GM12878 (cell line): ENCODE measurements around the gene PLPP2. TPM values are rescaled to one million over a fixed set of nuclear protein-coding genes. Genes with fewer than 3 reads are reported as not detected.

ENCODE experiments used
- ATAC-seq: fragments of 200-7000 bp; cut with Tn5 transposase; 3 replicates; pipeline ENCODE4 v1.9.1; 2020; ENCODE audit warnings: mild to moderate bottlenecking, moderate library complexity
- BruUV-seq: library from RNA; stranded (reverse); fragments of 400-500 nt; replicated peaks from 2 replicates; lab custom pipeline; 2021; lab: Mats Ljungman, UMichigan
- CTCF ChIA-PET: fragments of 300-600 bp; sonication (Branson Sonifier 250); formaldehyde crosslinking; extraction: SDS; loops from one replicate; lab custom pipeline; 2021; ENCODE audit warnings: inconsistent platforms; lab: Yijun Ruan, JAX
- POLR2A ChIA-PET: fragments of 350-600 bp; formaldehyde crosslinking; extraction: SDS; loops from one replicate; lab custom pipeline; 2021; ENCODE audit warnings: inconsistent platforms; lab: Charles Lee
- RAD21 ChIA-PET: fragments of 300-600 bp; sonication (Branson Sonifier 250); formaldehyde crosslinking; loops from one replicate; lab custom pipeline; 2023; ENCODE audit warnings: antibody characterized with exemption; ENCODE audit not compliant: unreplicated experiment; lab: Charles Lee
- SMC1A ChIA-PET: fragments of 300-600 bp; sonication (Branson Sonifier 250); formaldehyde crosslinking; loops from one replicate; lab custom pipeline; 2023; ENCODE audit not compliant: unreplicated experiment, uncharacterized antibody; lab: Charles Lee
- DNase-seq: peaks from one replicate; pipeline ENCODE4 v3.0.0-alpha.2; 2011; ENCODE audit warnings: low read depth, low spot score
- FAIRE-seq: peaks from 3 replicates; lab custom pipeline; 2011; peaks lifted over from hg19 to GRCh38; lab: Jason Lieb, UNC
- H2AFZ ChIP-seq: 2 replicates; pipeline ENCODE4 v1.6.0; 2011; ENCODE audit warnings: low read depth, low read length, control low read depth; ENCODE audit not compliant: control insufficient read depth
- H3K27ac ChIP-seq: 2 replicates; pipeline ENCODE4 v1.5.1; 2011; ENCODE audit warnings: control low read depth; ENCODE audit not compliant: control insufficient read depth, insufficient read depth
- H3K27me3 ChIP-seq, 2 experiments: replicated peaks in 1 of 2; 2 replicates each; pipeline versions ENCODE4 v1.6.0 to v1.6.1; 2011; ENCODE audit warnings: low read length in 1 of 2; ENCODE audit not compliant: control insufficient read depth in 2 of 2, insufficient read depth in 2 of 2
- H3K36me3 ChIP-seq, 2 experiments: 2 replicates each; pipeline ENCODE4 v1.5.1; 2011; ENCODE audit warnings: low read length in 1 of 2; ENCODE audit not compliant: control insufficient read depth in 2 of 2, insufficient read depth in 2 of 2
- H3K4me1 ChIP-seq: 2 replicates; pipeline ENCODE4 v1.6.1; 2011; ENCODE audit warnings: mild to moderate bottlenecking, low read length, moderate library complexity, mixed read lengths; ENCODE audit not compliant: control insufficient read depth, insufficient read depth
- H3K4me2 ChIP-seq: 2 replicates; pipeline ENCODE4 v1.6.0; 2011; ENCODE audit warnings: control low read depth; ENCODE audit not compliant: control insufficient read depth, insufficient read depth
- H3K4me3 ChIP-seq: fragments of 200-600 bp; sonication (generic); 2 replicates; pipeline ENCODE4 v1.5.1; 2016
- H3K79me2 ChIP-seq: 2 replicates; pipeline ENCODE4 v1.6.0; 2011; ENCODE audit warnings: low read length; ENCODE audit not compliant: control insufficient read depth, insufficient read depth
- H3K9ac ChIP-seq: 2 replicates; pipeline ENCODE4 v1.8.0; 2011; ENCODE audit warnings: low read length, control low read depth, mixed read lengths; ENCODE audit not compliant: control insufficient read depth, insufficient read depth
- H3K9me3 ChIP-seq: replicated peaks from 3 replicates; pipeline ENCODE4 v1.5.1; 2011; ENCODE audit warnings: mild to moderate bottlenecking, low read length; ENCODE audit not compliant: control insufficient read depth, insufficient read depth
- H4K20me1 ChIP-seq: 2 replicates; pipeline ENCODE4 v1.6.0; 2011; ENCODE audit not compliant: control insufficient read depth, insufficient read depth
- EP300 ChIP-seq, 2 experiments: fragments of 150-350 bp in 1 of 2; IDR thresholded peaks; 2 replicates each; pipeline ENCODE4 v1.6.1; 2011 to 2012; ENCODE audit warnings: low read depth in 2 of 2, low read length in 2 of 2, borderline replicate concordance in 1 of 2, improper control_type of control experiment in 1 of 2, inconsistent platforms in 1 of 2; ENCODE audit not compliant: control insufficient read depth in 1 of 2
- ETV6 ChIP-seq, 2 experiments: fragments of 450-650 bp in 1 of 2; IDR thresholded peaks in 1 of 2; conservative IDR thresholded peaks in 1 of 2; 2 replicates each; pipeline ENCODE4 v1.6.1; 2014; ENCODE audit warnings: antibody characterized with exemption in 1 of 2, borderline replicate concordance in 1 of 2, low read depth in 1 of 2, mild to moderate bottlenecking in 1 of 2, moderate library complexity in 1 of 2
- FOXM1 ChIP-seq: IDR thresholded peaks from 2 replicates; pipeline ENCODE4 v1.6.1; 2012; ENCODE audit warnings: low read depth, mild to moderate bottlenecking, inconsistent platforms, low read length, moderate library complexity
- IRF5 ChIP-seq: fragments of 450-650 bp; IDR thresholded peaks from 2 replicates; pipeline ENCODE4 v1.6.1; 2017; ENCODE audit warnings: borderline replicate concordance
- MLLT1 ChIP-seq: fragments of 450-650 bp; IDR thresholded peaks from 2 replicates; pipeline ENCODE4 v1.6.1; 2016; ENCODE audit warnings: mild to moderate bottlenecking
- SMAD1 ChIP-seq: fragments of 450-650 bp; IDR thresholded peaks from 2 replicates; pipeline ENCODE4 v1.6.1; 2018; ENCODE audit warnings: mild to moderate bottlenecking, low read depth; ENCODE audit not compliant: partially characterized antibody
- SRF ChIP-seq, 2 experiments: IDR thresholded peaks; 2 replicates each; pipeline ENCODE4 v1.6.1; 2011; ENCODE audit warnings: low read depth in 2 of 2, low read length in 2 of 2, mild to moderate bottlenecking in 1 of 2, moderate library complexity in 1 of 2
- TCF3 ChIP-seq: IDR thresholded peaks from 2 replicates; pipeline ENCODE4 v1.6.1; 2012; ENCODE audit warnings: low read depth, mild to moderate bottlenecking, low read length, borderline replicate concordance; ENCODE audit not compliant: insufficient read depth
- WGBS: methylation state at CpG from one replicate; pipeline ENCODE4 v1.1.6; 2016; ENCODE audit warnings: low lambda C conversion rate; ENCODE audit not compliant: insufficient replicate concordance, insufficient coverage; ENCODE audit errors: missing lambda C conversion rate; 5-methylcytosine and 5-hydroxymethylcytosine counted together
- in situ Hi-C: fragments of 300-500 bp; cut with MboI; formaldehyde crosslinking; loops from 9 replicates; pipeline ENCODE4 v1.14.3; 2018; ENCODE audit warnings: mixed read lengths
- intact Hi-C: fragments of 100-400 bp; cut with micrococcal nuclease; formaldehyde crosslinking; loops from one replicate; pipeline ENCODE4 v1.14.2; 2022; ENCODE audit not compliant: unreplicated experiment
- polyA plus RNA-seq, 11 experiments: library from polyadenylated mRNA; depleted of rRNA in 4 of 11; unstranded in 6 of 11; stranded (reverse) in 5 of 11; fragments of >200 nt; fragmentation: Nextera tagmentation in 4 of 11; fragmentation: Illumina TruSeq in 1 of 11; extraction: Ambion mirVana in 4 of 11; extraction: Trizol in 1 of 11; gene quantifications; 1 replicate in 1 of 11; 2 replicates in 10 of 11; pipeline versions ENCODE4 v1.2.1 to v1.2.3, GENCODE V29; 2011 to 2016; ENCODE audit warnings: inconsistent platforms in 2 of 11, missing spikeins in 2 of 11, low read depth in 1 of 11
- total RNA-seq, 4 experiments: library from RNA; depleted of rRNA in 3 of 4; stranded (reverse); fragments of >200 nt in 3 of 4; fragmentation: Illumina TruSeq in 1 of 4; extraction: Trizol in 1 of 4; gene quantifications; 2 replicates each; pipeline versions ENCODE4 v1.2.1 to v1.2.3, GENCODE V29; 2013 to 2021

Gene PLPP2
- total and polyA plus RNA-seq, 10 of the 15 experiments (the other 5 are each of a cell fraction or from before 2014, with no cell fraction given): 0.04 to 0.62 (median 0.14) TPM; not detected in 7

- Histone ChIP-seq H3K4me2 (no peak overlapping the region), H4K20me1 (no peaks in the 10 kb centered on the region), H3K4me1 (no peaks in the 10 kb centered on the region), H3K36me3 (no peaks in the 10 kb centered on the region), H3K27ac (no peak overlapping the region), H3K9me3 (no peaks in the 10 kb centered on the region), H3K4me3 (no peak overlapping the region), H3K27me3 (peaks cover 0 to 6% of the 10 kb centered on the region in 2 experiments; a peak in 2 of 4 replicates), H3K9ac (no peak overlapping the region), H2AFZ (no peak overlapping the region), H3K79me2 (no peaks in the 10 kb centered on the region)
- intact Hi-C loops (no loop called here), in situ Hi-C loops (no loop called here)
- DNase-seq: no peak
- no peak for ATAC-seq
- WGBS: 50% methylated on average over 3 of the region's 4 CpGs
- CTCF ChIA-PET: no interaction called here
- no TSS peak for BruUV-seq
- TF ChIP-seq TCF3: no peak
- TF ChIP-seq EP300 (IDR thresholded peaks at IDR 0.05; ENCODE audit: borderline replicate concordance in 1 of 2, control insufficient read depth in 1 of 2, low read depth in 2 of 2, low read length in 2 of 2): no peak
- SMC1A ChIA-PET: no interaction called here
- FAIRE-seq: no peak
- RAD21 ChIA-PET: no interaction called here
- POLR2A ChIA-PET: interaction anchor here (0.5 to 0.6 kb wide), 2 partner anchors 191 to 998 kb away, joined by 3 read pairs; no protein-coding TSS in a partner anchor
Measured at GRCh38 chr19:292951-293350, 1.7 kb upstream of the PLPP2 start.

GRCh38 chr19:292281-292884, 1.2 kb upstream of the PLPP2 start:
- Histone ChIP-seq H3K27ac (no peak overlapping the region), H3K4me2 (no peak overlapping the region), H3K4me1 (no peaks in the 10 kb centered on the region), H3K79me2 (no peaks in the 10 kb centered on the region), H3K9me3 (no peaks in the 10 kb centered on the region), H3K9ac (no peak overlapping the region), H2AFZ (no peak overlapping the region), H3K27me3 (peaks cover 0 to 6% of the 10 kb centered on the region in 2 experiments; a peak in 2 of 4 replicates), H4K20me1 (no peaks in the 10 kb centered on the region), H3K4me3 (no peak overlapping the region), H3K36me3 (no peaks in the 10 kb centered on the region)
- TF ChIP-seq IRF5 (no peak), SRF (IDR thresholded peaks at IDR 0.05; ENCODE audit: low read depth in 2 of 2, low read length in 2 of 2) (no peak), FOXM1 (no peak), ETV6 (conservative IDR thresholded peaks at IDR 0.05 in 1 of 2, IDR thresholded peaks at IDR 0.05 in 1 of 2; ENCODE audit: borderline replicate concordance in 1 of 2, low read depth in 1 of 2) (no peak), MLLT1 (no peak), SMAD1 (no peak)
- ATAC-seq: no peak
- CTCF ChIA-PET: no interaction called here
- in situ Hi-C loops: no loop called here
- intact Hi-C loops: no loop called here
- BruUV-seq: no TSS peak
- POLR2A ChIA-PET: interaction anchor here (0.5 kb wide), 1 partner anchor 999 kb away, joined by 3 read pairs; no protein-coding TSS in a partner anchor
- SMC1A ChIA-PET: no interaction called here
- RAD21 ChIA-PET: no interaction called here
- no peak for DNase-seq
- FAIRE-seq: no peak
- WGBS: 53% methylated on average over 14 of the region's 15 CpGs
